ENCODE measurements around the gene CENPK. TPM values are rescaled to one million over a fixed set of nuclear protein-coding genes. Genes with fewer than 3 reads are reported as not detected.
A peak's percentile ranks its signal among the peaks of the same experiment; 100 is the strongest.

CENPK gene
- total RNA-seq, 1 experiment from 2014 or later = 46.0 TPM

DNA sequence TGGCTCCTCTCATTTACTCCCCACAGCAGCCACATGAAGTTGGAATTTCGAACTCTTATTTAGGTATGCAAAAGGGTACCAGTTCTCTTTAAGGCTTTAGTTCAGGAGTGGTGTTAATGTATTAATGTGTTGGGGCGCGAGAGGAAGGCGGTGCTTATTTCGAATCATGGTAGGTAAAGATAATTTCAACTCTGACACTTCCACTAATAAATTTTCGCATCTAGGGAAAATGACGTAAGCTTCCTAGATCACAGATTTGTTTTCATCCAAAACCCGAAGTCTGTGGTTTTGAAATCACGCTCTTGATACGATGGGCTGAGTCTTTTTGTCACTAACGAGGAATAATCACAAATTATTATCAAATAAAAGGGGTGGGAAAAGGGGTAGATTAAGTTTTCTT, 809 bp upstream of the CENPK start:
- peaks cover 2 to 16% (median 15%) of the 10 kb centered on the region in 3 experiments; a peak in 6 of 7 replicates for H3K36me3 Mint-ChIP-seq (ENCODE audit: insufficient read depth in 1 of 3, low read depth in 3 of 3)
- Histone ChIP-seq H3K4ac (ENCODE audit: low read depth, low read length) (no peak overlapping the region), H3K27me3 (ENCODE audit: insufficient read depth, low read length) (no peaks in the 10 kb centered on the region), H3K9me3 (ENCODE audit: control insufficient read depth, low read depth, low read length) (no peaks in the 10 kb centered on the region), H2BK15ac (ENCODE audit: low read depth, low read length) (no peak overlapping the region), H3K9ac (ENCODE audit: extremely low read depth, insufficient read length, low read length) (peak overlapping the region; percentile 97), H3K79me2 (ENCODE audit: insufficient read depth, low read length) (peaks cover 4% of the 10 kb centered on the region; the same call in 1 of the 2 replicates), H2BK120ac (ENCODE audit: low read depth, low read length, poor library complexity, severe bottlenecking) (no peak overlapping the region), H2BK12ac (ENCODE audit: insufficient read length, low read depth, low read length) (no peak overlapping the region), H4K20me1 (ENCODE audit: control insufficient read depth, insufficient read depth, insufficient read length) (no peaks in the 10 kb centered on the region), H4K8ac (replicated peaks; ENCODE audit: insufficient read length, low read depth, low read length) (no peak overlapping the region), H3T11ph (ENCODE audit: low read length) (no peak overlapping the region), H2AK5ac (ENCODE audit: insufficient read length, low read length) (no peak overlapping the region), H4K5ac (ENCODE audit: insufficient read length, low read depth, low read length) (peak overlapping the region; percentile 61), H3K14ac (ENCODE audit: insufficient read depth, low read length) (no peak overlapping the region), H2BK20ac (ENCODE audit: low read depth, low read length, poor library complexity, severe bottlenecking) (no peak overlapping the region), H2AFZ (ENCODE audit: low read length) (no peak overlapping the region), H3K4me1 (ENCODE audit: insufficient read depth, low read length) (no peaks in the 10 kb centered on the region; the same call in 1 of the 2 replicates), H4K91ac (ENCODE audit: insufficient read length, low read depth, low read length) (no peak overlapping the region), H3K79me1 (ENCODE audit: insufficient read depth, low read depth, low read length, poor library complexity, severe bottlenecking) (no peaks in the 10 kb centered on the region), H3K18ac (ENCODE audit: insufficient read length, low read depth, low read length) (no peak overlapping the region), H3K23ac (ENCODE audit: insufficient read length, low read depth, low read length) (no peak overlapping the region), H3K27ac (ENCODE audit: insufficient read length, low read depth, low read length) (peak overlapping the region; percentile 86), H3K23me2 (ENCODE audit: insufficient read length, low read depth, low read length, poor library complexity, severe bottlenecking) (peaks cover 2% of the 10 kb centered on the region), H3K56ac (ENCODE audit: insufficient read length, low read depth, low read length) (no peak overlapping the region), H3K4me2 (ENCODE audit: insufficient read depth, insufficient read length, low read length) (peak overlapping the region; percentile 87), H2BK5ac (ENCODE audit: insufficient read length, low read length) (no peak overlapping the region)
- peaks cover 15 to 20% of the 10 kb centered on the region in 2 experiments for H3K4me1 Mint-ChIP-seq
- DNase-seq = no peak
- WGBS (ENCODE audit: extremely low coverage, insufficient read length, low lambda C conversion rate) = no CpG with 5 or more reads among the region's 11 CpGs
- H3K4me3 Mint-ChIP-seq = peak overlapping the region; percentile 98 to 99
- H3K27ac Mint-ChIP-seq = peak overlapping the region; percentile 99 to 100 (median 100)
- H3K9me3 Mint-ChIP-seq = peaks cover 0 to 2% of the 10 kb centered on the region in 2 experiments; a peak in 1 of 5 replicates
- TF ChIP-seq CTCF (conservative IDR thresholded peaks at IDR 0.05) = no peak
- no peaks in the 10 kb centered on the region for H3K27me3 Mint-ChIP-seq (ENCODE audit: low read depth)
